Fibroblast of pulmonary artery (primary cell): ENCODE results near the gene SRSF4.

Experiments used
- DNase-seq: peaks from one replicate; pipeline ENCODE4 v3.0.0-alpha.2; 2010; ENCODE audit warnings: low read depth
- H3K4me3 ChIP-seq: replicated peaks from 2 replicates; pipeline ENCODE4 v1.5.1; 2011; ENCODE audit warnings: low read depth, mild to moderate bottlenecking, control low read depth, low read length, moderate library complexity
- TF ChIP-seq, protein P1 (sequence below): IDR thresholded peaks from 2 replicates; pipeline ENCODE4 v1.5.1; 2011; ENCODE audit warnings: mild to moderate bottlenecking, control low read depth, low read length, inconsistent platforms; ENCODE audit errors: missing control alignments

The SRSF4 gene

DNA sequence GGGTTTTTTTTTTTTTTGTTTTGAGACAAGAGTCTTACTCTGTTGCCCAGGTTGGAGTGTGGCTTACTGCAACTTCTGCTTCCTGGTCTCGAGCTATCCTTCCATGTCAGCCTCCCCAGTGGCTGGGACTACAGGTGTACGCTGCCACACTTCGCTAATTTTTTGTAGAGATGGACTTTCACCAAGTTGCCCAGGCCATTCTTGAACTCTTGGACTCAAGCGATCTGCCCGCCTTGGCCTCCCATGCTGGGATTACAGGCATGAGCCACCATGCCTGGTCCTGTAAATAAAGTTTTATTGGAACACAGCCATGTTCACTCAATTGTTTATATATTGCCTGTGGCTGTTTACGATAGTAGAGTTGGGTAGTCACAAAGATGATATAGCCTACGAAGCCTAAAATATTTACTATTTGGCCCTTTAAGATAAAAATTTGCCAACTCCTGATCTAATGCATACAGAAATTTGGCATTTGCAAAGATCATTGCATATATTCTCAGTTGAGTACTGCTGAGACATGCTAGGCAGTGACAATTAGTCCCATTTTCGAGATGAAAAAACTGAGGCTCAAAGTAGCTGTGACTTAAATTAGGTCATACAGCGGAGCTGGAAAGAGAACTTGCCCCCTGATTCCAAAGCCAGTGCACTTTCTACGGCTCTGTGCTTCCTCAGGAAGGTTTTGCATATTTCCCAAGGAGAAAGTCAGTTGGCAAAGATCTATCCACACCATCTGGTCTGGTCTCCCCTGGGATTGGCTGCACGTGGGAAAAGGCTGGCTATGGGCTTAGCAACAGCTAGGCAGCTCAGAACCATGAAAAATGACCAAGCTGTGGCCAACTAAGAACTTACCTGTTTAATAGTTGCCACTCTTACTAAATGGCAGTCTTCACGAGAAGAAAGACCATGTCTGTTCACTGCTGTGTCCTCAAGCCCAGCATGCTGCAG, 29.7 kb upstream of the SRSF4 start:
- DNase-seq, result no peak
- TF ChIP-seq, protein P1, sequence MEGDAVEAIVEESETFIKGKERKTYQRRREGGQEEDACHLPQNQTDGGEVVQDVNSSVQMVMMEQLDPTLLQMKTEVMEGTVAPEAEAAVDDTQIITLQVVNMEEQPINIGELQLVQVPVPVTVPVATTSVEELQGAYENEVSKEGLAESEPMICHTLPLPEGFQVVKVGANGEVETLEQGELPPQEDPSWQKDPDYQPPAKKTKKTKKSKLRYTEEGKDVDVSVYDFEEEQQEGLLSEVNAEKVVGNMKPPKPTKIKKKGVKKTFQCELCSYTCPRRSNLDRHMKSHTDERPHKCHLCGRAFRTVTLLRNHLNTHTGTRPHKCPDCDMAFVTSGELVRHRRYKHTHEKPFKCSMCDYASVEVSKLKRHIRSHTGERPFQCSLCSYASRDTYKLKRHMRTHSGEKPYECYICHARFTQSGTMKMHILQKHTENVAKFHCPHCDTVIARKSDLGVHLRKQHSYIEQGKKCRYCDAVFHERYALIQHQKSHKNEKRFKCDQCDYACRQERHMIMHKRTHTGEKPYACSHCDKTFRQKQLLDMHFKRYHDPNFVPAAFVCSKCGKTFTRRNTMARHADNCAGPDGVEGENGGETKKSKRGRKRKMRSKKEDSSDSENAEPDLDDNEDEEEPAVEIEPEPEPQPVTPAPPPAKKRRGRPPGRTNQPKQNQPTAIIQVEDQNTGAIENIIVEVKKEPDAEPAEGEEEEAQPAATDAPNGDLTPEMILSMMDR, result no peak
- H3K4me3 ChIP-seq, result no peak overlapping the region

GRCh38 chr1:29210278-29211085, 28.8 kb upstream of the SRSF4 start:
- TF ChIP-seq, protein P1, result no peak
- DNase-seq, result no peak
- no peak overlapping the region for H3K4me3 ChIP-seq

DNA sequence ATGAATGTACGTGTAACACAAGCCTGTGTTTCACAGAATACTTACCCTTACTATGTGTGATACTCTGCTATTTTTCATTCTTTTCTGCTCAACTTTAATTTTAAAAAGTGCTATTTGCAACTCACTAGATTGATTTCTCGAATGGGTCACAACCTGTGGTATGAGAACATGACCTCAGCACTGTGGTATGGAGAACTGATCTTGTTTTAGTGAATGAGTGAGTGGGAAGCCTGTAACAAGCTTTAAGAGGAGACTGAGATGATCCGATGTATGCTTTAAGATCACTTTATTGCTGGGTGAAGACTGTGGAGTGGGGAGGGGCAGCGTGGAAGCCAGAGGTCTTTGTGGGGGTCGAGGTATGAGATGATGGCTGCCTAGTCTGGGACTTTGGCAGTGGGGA, 27.5 kb upstream of the SRSF4 start:
- TF ChIP-seq, protein P1, result no peak
- H3K4me3 ChIP-seq, result no peak overlapping the region
- no peak for DNase-seq

- no peak for DNase-seq
- H3K4me3 ChIP-seq, result no peak overlapping the region
- TF ChIP-seq, protein P1, result no peak
Observed at GRCh38 chr1:29208442-29208841, 26.7 kb upstream of the SRSF4 start.

DNA sequence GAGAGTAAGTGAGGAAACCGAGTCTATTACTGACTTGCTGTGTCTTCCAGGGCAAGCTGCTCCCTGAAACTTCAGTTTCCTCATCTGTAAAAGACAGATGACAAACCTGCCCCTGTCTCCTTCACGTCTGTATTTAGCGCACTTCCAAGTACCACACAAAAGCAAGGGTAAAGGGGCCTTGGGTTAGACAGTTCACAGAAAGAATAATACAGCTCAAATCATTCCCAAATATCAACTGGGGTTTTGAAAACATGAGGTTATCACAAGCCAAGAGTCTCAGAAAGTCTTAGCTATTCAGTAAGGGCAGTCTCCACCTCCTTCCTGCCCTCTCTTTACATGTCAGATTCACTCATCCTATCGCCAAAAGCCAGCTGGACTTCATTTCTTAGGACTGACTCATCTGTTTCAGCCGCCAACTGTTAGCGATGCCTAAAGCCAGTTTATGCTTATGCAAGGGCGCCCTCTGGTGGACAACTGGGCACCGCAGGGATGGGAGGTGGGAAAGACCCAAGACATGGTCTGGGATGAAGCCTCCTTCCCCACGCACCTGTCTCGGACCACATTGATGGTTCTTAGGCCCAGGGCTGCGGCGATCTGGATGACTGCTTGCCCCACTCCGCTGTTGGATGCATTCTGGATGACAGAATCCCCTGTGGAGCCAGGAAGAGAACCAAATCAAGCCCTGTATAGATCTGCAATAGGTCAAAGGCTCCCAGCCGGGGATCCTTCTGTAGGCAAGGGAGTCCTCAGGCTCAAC, 21.1 kb upstream of the SRSF4 start:
- DNase-seq, result peak; percentile 98
- H3K4me3 ChIP-seq, result no peak overlapping the region
- TF ChIP-seq, protein P1, result peak; percentile 97

DNA sequence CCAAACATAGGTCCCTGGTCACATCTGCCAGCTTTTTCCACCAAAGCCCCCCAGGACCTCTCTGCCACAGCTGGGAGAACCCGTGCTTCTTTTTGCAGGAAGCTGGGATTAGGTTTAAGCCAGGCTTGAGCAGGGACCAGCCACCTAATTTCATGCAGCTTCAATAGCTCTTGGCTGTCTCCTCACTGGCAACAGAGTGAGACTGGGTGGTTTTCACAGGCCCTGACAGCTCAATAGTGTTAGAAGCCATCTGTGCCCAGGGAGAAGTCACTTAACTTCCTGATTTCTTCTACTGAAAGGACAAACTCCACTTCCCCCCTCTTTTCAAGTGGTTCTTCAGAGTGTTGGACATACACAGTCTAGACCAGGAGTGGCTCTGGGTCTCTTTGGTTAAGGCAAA, 20.4 kb upstream of the SRSF4 start:
- TF ChIP-seq, protein P1, result no peak
- DNase-seq, result no peak
- H3K4me3 ChIP-seq, result no peak overlapping the region
